HG03342 (cell line): ENCODE results near the gene ARFRP1.
"Not testable (repeated sequence)": the region's sequence is repeated elsewhere in the genome, so short reads cannot be mapped to it uniquely, and the experiment has no call there.

ENCODE experiments used
- ATAC-seq: cut with Tn5 transposase; IDR thresholded peaks from one replicate; pipeline ENCODE4 v1.9.1; 2021; ENCODE audit warnings: mild to moderate bottlenecking, moderate library complexity; ENCODE audit not compliant: unreplicated experiment

ARFRP1 gene

GRCh38 chr20:63733579-63734081 lies 25.9 kb upstream of the ARFRP1 start:
- no peak for ATAC-seq

- ATAC-seq, result no peak
Observed at GRCh38 chr20:63733117-63733516, 25.3 kb upstream of the ARFRP1 start.

GRCh38 chr20:63732118-63733095 lies 24.6 kb upstream of the ARFRP1 start:
- no peak for ATAC-seq

GRCh38 chr20:63731410-63731809 lies 23.6 kb upstream of the ARFRP1 start:
- no peak for ATAC-seq

- ATAC-seq, result not testable (repeated sequence)
Observed at GRCh38 chr20:63730189-63730733, 22.5 kb upstream of the ARFRP1 start.

- ATAC-seq, result not testable (repeated sequence)
Observed at GRCh38 chr20:63722967-63723622, 15.3 kb upstream of the ARFRP1 start.

GRCh38 chr20:63718996-63719395 lies 11.2 kb upstream of the ARFRP1 start:
- ATAC-seq, result no peak

- ATAC-seq, result no peak
Observed at GRCh38 chr20:63714858-63715257, 7.1 kb upstream of the ARFRP1 start.

GRCh38 chr20:63712191-63712590 lies 4.4 kb upstream of the ARFRP1 start:
- no peak for ATAC-seq

- ATAC-seq, result no peak
Observed at GRCh38 chr20:63711085-63711645, 3.4 kb upstream of the ARFRP1 start.

GRCh38 chr20:63709149-63709527 lies 1.4 kb upstream of the ARFRP1 start:
- ATAC-seq, result no peak

- ATAC-seq, result peak; percentile 11
Observed at GRCh38 chr20:63708301-63709148, 749 bp upstream of the ARFRP1 start.

- ATAC-seq, result peak; percentile 24
Observed at GRCh38 chr20:63706852-63707557, 771 bp downstream of the ARFRP1 start.

GRCh38 chr20:63706027-63706695 lies 1.6 kb downstream of the ARFRP1 start:
- no peak for ATAC-seq

GRCh38 chr20:63705232-63706026 lies 2.3 kb downstream of the ARFRP1 start:
- ATAC-seq, result no peak

GRCh38 chr20:63704749-63705117 lies 3.0 kb downstream of the ARFRP1 start:
- ATAC-seq, result no peak

- no peak for ATAC-seq
Observed at GRCh38 chr20:63703976-63704748, 3.6 kb downstream of the ARFRP1 start.
